H1 (cell line): ENCODE results near the gene CELF5. TPM values are rescaled to one million over a fixed set of nuclear protein-coding genes. Genes with fewer than 3 reads are reported as not detected.

Experiments used
- CBX8 ChIP-seq: fragments of 300-800, 300-1000 bp; sonication (generic); IDR thresholded peaks from 2 replicates; pipeline ENCODE4 v1.7.1; 2016; ENCODE audit warnings: low read depth, low read length, borderline replicate concordance
- MAFK ChIP-seq: IDR thresholded peaks from 2 replicates; pipeline ENCODE4 v1.6.1; 2012; ENCODE audit warnings: low read depth, mild to moderate bottlenecking, improper control_type of control experiment, low read length
- POLR2A ChIP-seq, 2 experiments: IDR thresholded peaks; 1 replicate in 1 of 2; 2 replicates in 1 of 2; pipeline ENCODE4 v1.6.1; 2011; ENCODE audit warnings: low read depth in 2 of 2, low read length in 2 of 2, mild to moderate bottlenecking in 2 of 2; ENCODE audit errors: control extremely low read depth in 1 of 2
- SUZ12 ChIP-seq: fragments of 200-600 bp; sonication (generic); IDR thresholded peaks from 2 replicates; pipeline ENCODE4 v1.6.1; 2012; ENCODE audit warnings: mild to moderate bottlenecking, inconsistent platforms, low read length, moderate library complexity, mixed read lengths
- polyA plus RNA-seq, 7 experiments: library from polyadenylated mRNA; depleted of rRNA in 3 of 7; stranded (reverse) in 5 of 7; unstranded in 2 of 7; fragments of >200 nt in 5 of 7; fragments of 200-250 nt in 2 of 7; gene quantifications; 1 replicate in 5 of 7; 2 replicates in 1 of 7; 4 replicates in 1 of 7; pipeline versions ENCODE4 v1.2.1 to v1.2.3, GENCODE V29; 2011 to 2013; ENCODE audit warnings: missing spikeins in 2 of 7, mixed read lengths in 2 of 7
- total RNA-seq: library from RNA; stranded (reverse); fragmentation: NEBNext Ultra II Directional; extraction: Animal tissue kit (Norgen Biotek cat#: 25700); gene quantifications from 2 replicates; pipeline ENCODE4 v1.2.1, GENCODE V29; 2021
- TF ChIP-seq, protein P1 (sequence below): fragments of 300-600 bp; sonication (generic); IDR thresholded peaks from 2 replicates; pipeline ENCODE4 v1.7.1; 2012; ENCODE audit warnings: low read length, moderate library complexity, mild to moderate bottlenecking, inconsistent platforms; ENCODE audit not compliant: insufficient replicate concordance
- TF ChIP-seq, protein P2 (sequence below), 3 experiments: IDR thresholded peaks; 1 replicate in 2 of 3; 2 replicates in 1 of 3; pipeline versions ENCODE4 v1.5.1 to v1.6.1; 2011; ENCODE audit warnings: low read length in 3 of 3, mild to moderate bottlenecking in 3 of 3, inconsistent platforms in 2 of 3, low read depth in 1 of 3, moderate library complexity in 1 of 3; ENCODE audit not compliant: insufficient read depth in 1 of 3; ENCODE audit errors: control extremely low read depth in 1 of 3

Gene CELF5
- total and polyA plus RNA-seq, 2 of the 8 experiments (the other 6 are each of a cell fraction or from before 2014, with no cell fraction given) = 9.8 to 15.0 TPM

DNA sequence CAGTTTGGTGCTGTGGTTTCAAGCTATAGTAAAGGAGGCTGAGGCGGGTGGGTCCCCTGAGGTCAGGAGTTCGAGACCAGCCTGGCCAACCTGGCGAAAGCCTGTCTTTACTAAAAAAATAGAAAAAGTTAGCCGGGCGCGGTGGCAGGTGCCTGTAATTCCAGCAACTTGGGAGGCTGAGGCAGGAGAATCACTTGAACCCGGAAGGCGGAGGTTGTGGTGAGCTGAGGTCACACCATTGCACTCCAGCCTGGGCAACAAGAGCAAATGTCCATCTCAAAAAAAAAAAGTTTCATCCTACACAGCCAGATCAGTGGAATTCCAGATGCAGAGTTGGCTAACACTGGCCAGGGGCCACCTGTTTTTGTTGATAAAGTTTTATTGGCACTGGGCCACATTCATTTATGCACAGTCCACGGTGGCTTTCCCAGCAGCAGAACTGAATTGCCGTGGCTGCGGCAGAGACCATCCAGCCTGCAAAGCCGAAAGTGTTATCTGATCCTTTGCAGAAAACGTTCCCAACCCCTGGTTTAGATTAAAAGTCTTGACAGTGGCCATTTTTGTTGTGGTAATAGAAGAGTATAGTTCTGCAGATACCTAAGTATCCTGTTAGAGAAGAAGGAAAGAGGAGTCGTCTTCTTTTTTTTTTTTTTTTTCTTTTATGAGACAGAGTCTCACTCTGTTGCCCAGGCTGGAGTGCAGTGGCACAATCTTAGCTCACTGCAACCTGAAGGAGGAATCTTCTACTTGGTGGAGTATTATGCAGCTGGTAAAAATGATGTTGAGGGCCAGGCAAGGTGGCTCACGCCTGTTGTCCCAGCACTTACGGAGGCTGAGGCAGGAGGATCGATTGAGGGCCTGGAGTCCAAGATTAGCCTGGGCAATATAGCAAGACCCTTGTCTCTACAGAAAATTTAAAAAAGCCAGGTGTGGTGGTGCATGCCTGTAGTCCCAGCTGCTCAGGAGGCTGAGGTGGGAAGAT, 30.1 kb upstream of the CELF5 start (continued):
- TF ChIP-seq, protein P1, sequence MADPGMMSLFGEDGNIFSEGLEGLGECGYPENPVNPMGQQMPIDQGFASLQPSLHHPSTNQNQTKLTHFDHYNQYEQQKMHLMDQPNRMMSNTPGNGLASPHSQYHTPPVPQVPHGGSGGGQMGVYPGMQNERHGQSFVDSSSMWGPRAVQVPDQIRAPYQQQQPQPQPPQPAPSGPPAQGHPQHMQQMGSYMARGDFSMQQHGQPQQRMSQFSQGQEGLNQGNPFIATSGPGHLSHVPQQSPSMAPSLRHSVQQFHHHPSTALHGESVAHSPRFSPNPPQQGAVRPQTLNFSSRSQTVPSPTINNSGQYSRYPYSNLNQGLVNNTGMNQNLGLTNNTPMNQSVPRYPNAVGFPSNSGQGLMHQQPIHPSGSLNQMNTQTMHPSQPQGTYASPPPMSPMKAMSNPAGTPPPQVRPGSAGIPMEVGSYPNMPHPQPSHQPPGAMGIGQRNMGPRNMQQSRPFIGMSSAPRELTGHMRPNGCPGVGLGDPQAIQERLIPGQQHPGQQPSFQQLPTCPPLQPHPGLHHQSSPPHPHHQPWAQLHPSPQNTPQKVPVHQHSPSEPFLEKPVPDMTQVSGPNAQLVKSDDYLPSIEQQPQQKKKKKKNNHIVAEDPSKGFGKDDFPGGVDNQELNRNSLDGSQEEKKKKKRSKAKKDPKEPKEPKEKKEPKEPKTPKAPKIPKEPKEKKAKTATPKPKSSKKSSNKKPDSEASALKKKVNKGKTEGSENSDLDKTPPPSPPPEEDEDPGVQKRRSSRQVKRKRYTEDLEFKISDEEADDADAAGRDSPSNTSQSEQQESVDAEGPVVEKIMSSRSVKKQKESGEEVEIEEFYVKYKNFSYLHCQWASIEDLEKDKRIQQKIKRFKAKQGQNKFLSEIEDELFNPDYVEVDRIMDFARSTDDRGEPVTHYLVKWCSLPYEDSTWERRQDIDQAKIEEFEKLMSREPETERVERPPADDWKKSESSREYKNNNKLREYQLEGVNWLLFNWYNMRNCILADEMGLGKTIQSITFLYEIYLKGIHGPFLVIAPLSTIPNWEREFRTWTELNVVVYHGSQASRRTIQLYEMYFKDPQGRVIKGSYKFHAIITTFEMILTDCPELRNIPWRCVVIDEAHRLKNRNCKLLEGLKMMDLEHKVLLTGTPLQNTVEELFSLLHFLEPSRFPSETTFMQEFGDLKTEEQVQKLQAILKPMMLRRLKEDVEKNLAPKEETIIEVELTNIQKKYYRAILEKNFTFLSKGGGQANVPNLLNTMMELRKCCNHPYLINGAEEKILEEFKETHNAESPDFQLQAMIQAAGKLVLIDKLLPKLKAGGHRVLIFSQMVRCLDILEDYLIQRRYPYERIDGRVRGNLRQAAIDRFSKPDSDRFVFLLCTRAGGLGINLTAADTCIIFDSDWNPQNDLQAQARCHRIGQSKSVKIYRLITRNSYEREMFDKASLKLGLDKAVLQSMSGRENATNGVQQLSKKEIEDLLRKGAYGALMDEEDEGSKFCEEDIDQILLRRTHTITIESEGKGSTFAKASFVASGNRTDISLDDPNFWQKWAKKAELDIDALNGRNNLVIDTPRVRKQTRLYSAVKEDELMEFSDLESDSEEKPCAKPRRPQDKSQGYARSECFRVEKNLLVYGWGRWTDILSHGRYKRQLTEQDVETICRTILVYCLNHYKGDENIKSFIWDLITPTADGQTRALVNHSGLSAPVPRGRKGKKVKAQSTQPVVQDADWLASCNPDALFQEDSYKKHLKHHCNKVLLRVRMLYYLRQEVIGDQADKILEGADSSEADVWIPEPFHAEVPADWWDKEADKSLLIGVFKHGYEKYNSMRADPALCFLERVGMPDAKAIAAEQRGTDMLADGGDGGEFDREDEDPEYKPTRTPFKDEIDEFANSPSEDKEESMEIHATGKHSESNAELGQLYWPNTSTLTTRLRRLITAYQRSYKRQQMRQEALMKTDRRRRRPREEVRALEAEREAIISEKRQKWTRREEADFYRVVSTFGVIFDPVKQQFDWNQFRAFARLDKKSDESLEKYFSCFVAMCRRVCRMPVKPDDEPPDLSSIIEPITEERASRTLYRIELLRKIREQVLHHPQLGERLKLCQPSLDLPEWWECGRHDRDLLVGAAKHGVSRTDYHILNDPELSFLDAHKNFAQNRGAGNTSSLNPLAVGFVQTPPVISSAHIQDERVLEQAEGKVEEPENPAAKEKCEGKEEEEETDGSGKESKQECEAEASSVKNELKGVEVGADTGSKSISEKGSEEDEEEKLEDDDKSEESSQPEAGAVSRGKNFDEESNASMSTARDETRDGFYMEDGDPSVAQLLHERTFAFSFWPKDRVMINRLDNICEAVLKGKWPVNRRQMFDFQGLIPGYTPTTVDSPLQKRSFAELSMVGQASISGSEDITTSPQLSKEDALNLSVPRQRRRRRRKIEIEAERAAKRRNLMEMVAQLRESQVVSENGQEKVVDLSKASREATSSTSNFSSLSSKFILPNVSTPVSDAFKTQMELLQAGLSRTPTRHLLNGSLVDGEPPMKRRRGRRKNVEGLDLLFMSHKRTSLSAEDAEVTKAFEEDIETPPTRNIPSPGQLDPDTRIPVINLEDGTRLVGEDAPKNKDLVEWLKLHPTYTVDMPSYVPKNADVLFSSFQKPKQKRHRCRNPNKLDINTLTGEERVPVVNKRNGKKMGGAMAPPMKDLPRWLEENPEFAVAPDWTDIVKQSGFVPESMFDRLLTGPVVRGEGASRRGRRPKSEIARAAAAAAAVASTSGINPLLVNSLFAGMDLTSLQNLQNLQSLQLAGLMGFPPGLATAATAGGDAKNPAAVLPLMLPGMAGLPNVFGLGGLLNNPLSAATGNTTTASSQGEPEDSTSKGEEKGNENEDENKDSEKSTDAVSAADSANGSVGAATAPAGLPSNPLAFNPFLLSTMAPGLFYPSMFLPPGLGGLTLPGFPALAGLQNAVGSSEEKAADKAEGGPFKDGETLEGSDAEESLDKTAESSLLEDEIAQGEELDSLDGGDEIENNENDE = no peak
- TF ChIP-seq SUZ12 (no peak), POLR2A (IDR thresholded peaks at IDR 0.05; ENCODE audit: control extremely low read depth in 1 of 2, low read depth in 2 of 2, low read length in 2 of 2) (no peak), MAFK (no peak), CBX8 (no peak)
- TF ChIP-seq, protein P2, sequence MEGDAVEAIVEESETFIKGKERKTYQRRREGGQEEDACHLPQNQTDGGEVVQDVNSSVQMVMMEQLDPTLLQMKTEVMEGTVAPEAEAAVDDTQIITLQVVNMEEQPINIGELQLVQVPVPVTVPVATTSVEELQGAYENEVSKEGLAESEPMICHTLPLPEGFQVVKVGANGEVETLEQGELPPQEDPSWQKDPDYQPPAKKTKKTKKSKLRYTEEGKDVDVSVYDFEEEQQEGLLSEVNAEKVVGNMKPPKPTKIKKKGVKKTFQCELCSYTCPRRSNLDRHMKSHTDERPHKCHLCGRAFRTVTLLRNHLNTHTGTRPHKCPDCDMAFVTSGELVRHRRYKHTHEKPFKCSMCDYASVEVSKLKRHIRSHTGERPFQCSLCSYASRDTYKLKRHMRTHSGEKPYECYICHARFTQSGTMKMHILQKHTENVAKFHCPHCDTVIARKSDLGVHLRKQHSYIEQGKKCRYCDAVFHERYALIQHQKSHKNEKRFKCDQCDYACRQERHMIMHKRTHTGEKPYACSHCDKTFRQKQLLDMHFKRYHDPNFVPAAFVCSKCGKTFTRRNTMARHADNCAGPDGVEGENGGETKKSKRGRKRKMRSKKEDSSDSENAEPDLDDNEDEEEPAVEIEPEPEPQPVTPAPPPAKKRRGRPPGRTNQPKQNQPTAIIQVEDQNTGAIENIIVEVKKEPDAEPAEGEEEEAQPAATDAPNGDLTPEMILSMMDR (IDR thresholded peaks at IDR 0.05; ENCODE audit: control extremely low read depth in 1 of 3, insufficient read depth in 1 of 3, low read depth in 1 of 3, low read length in 3 of 3) = no peak
